ENCODE data around the gene ADAM30. TPM values are rescaled to one million over a fixed set of nuclear protein-coding genes. Genes with fewer than 3 reads are reported as not detected.

The ADAM30 gene
- total and polyA plus RNA-seq, 12 donors, result not detected

- no peak for ATAC-seq
- no peak for TF ChIP-seq CTCF (IDR thresholded peaks at IDR 0.05)
- Histone ChIP-seq H3K36me3 (no peaks in the 10 kb centered on the region), H3K9me3 (peaks cover 0 to 15% (median 0%) of the 10 kb centered on the region in 11 donors), H3K27ac (no peak overlapping the region), H3K27me3 (peaks cover 0 to 9% (median 0%) of the 10 kb centered on the region in 7 donors), H3K4me3 (no peak overlapping the region), H3K4me1 (no peaks in the 10 kb centered on the region)
- DNase-seq, result no peak
- intact Hi-C loops (cut with DNase I), result no loop called here
Measured at GRCh38 chr1:119903443-119903835, 7.1 kb upstream of the ADAM30 start.

- peak in 1 of 8 donors; percentile 25 for ATAC-seq
- H3K4me3 ChIP-seq, result no peak overlapping the region
- no peak for DNase-seq
- no peak for TF ChIP-seq CTCF (IDR thresholded peaks at IDR 0.05)
- no peak overlapping the region for H3K27ac ChIP-seq
- H3K4me1 ChIP-seq, result no peaks in the 10 kb centered on the region
- WGBS, 2 donors, result 86 to 90% methylated on average over 4 of the region's 4 CpGs
- no peaks in the 10 kb centered on the region for H3K36me3 ChIP-seq
- H3K9me3 ChIP-seq, result peaks cover 0 to 15% (median 0%) of the 10 kb centered on the region in 11 donors
- peaks cover 0 to 9% (median 0%) of the 10 kb centered on the region in 7 donors for H3K27me3 ChIP-seq
- intact Hi-C loops (cut with DNase I), result no loop called here
Measured at GRCh38 chr1:119902775-119903442, 6.6 kb upstream of the ADAM30 start.

GRCh38 chr1:119898981-119899720 is 2.8 kb upstream of the ADAM30 start:
- H3K4me3 ChIP-seq, result no peak overlapping the region
- H3K4me1 ChIP-seq, result no peaks in the 10 kb centered on the region
- H3K27ac ChIP-seq, result no peak overlapping the region
- intact Hi-C loops (cut with DNase I), result no loop called here
- peaks cover 0 to 29% (median 11%) of the 10 kb centered on the region in 7 donors for H3K27me3 ChIP-seq
- ATAC-seq, result no peak
- no peak for DNase-seq
- H3K9me3 ChIP-seq, result no peaks in the 10 kb centered on the region
- no peaks in the 10 kb centered on the region for H3K36me3 ChIP-seq
- no peak for TF ChIP-seq CTCF (IDR thresholded peaks at IDR 0.05)
- WGBS, 2 donors, result 91 to 92% methylated on average over 3 of the region's 3 CpGs

GRCh38 chr1:119898530-119898929 is 2.2 kb upstream of the ADAM30 start:
- H3K27ac ChIP-seq, result no peak overlapping the region
- H3K4me3 ChIP-seq, result no peak overlapping the region
- WGBS, 2 donors, result 54 to 75% methylated on average over 2 of the region's 2 CpGs
- TF ChIP-seq CTCF (IDR thresholded peaks at IDR 0.05), result no peak
- peaks cover 0 to 29% (median 11%) of the 10 kb centered on the region in 7 donors for H3K27me3 ChIP-seq
- H3K9me3 ChIP-seq, result no peaks in the 10 kb centered on the region
- no peaks in the 10 kb centered on the region for H3K36me3 ChIP-seq
- H3K4me1 ChIP-seq, result no peaks in the 10 kb centered on the region
- no peak for DNase-seq
- intact Hi-C loops (cut with DNase I), result no loop called here
- ATAC-seq, result no peak

Data from heart right ventricle (tissue), 16 donors.